ENCODE data around the gene TSPEAR.

Gene TSPEAR

GRCh38 chr21:44644878-44645277 lies 66.5 kb downstream of the TSPEAR start:
- TF ChIP-seq EZH2phosphoT487 (conservative IDR thresholded peaks at IDR 0.05; ENCODE audit: low read length) (no peak), CTCF (IDR thresholded peaks at IDR 0.05; ENCODE audit: insufficient read depth, low read length, poor library complexity, severe bottlenecking) (no peak)

GRCh38 chr21:44643741-44644310 lies 67.5 kb downstream of the TSPEAR start:
- TF ChIP-seq EZH2phosphoT487 (conservative IDR thresholded peaks at IDR 0.05; ENCODE audit: low read length) (no peak), CTCF (IDR thresholded peaks at IDR 0.05; ENCODE audit: insufficient read depth, low read length, poor library complexity, severe bottlenecking) (no peak)
- H2AFZ ChIP-seq (ENCODE audit: low read depth, low read length, severe bottlenecking): no peak overlapping the region
- no peaks in the 10 kb centered on the region for H3K27me3 ChIP-seq (ENCODE audit: low read length)
- no peak overlapping the region for H3K4me3 ChIP-seq (ENCODE audit: insufficient read depth, low read length, poor library complexity, severe bottlenecking)
- H3F3A ChIP-seq (ENCODE audit: insufficient read depth): no peaks in the 10 kb centered on the region
- H3K9me2 ChIP-seq (replicated peaks; ENCODE audit: insufficient read depth, low read length): no peaks in the 10 kb centered on the region
- H3K36me3 ChIP-seq (ENCODE audit: low read length): no peaks in the 10 kb centered on the region
- peaks cover 11% of the 10 kb centered on the region; the same call in 1 of the 2 replicates for H3K9me3 ChIP-seq (ENCODE audit: insufficient read depth, low read length)
- H3K27ac ChIP-seq (ENCODE audit: low read depth, low read length): no peak overlapping the region
- no peaks in the 10 kb centered on the region for H3K79me2 ChIP-seq (ENCODE audit: insufficient read depth, low read length)
- no peak overlapping the region for H3K4me2 ChIP-seq (ENCODE audit: low read depth, low read length, poor library complexity, severe bottlenecking)
- no peaks in the 10 kb centered on the region for H4K20me1 ChIP-seq (ENCODE audit: low read depth, low read length)
- H3K9ac ChIP-seq (ENCODE audit: low read length): no peak overlapping the region

More at GRCh38 chr21:44644878-44645277, 66.5 kb downstream of the TSPEAR start:
- Histone ChIP-seq H4K20me1 (ENCODE audit: low read depth, low read length) (no peaks in the 10 kb centered on the region), H3K4me3 (ENCODE audit: insufficient read depth, low read length, poor library complexity, severe bottlenecking) (no peak overlapping the region), H3K36me3 (ENCODE audit: low read length) (no peaks in the 10 kb centered on the region), H3K9ac (ENCODE audit: low read length) (no peak overlapping the region), H3K27me3 (ENCODE audit: low read length) (no peaks in the 10 kb centered on the region), H3K27ac (ENCODE audit: low read depth, low read length) (no peak overlapping the region), H3K79me2 (ENCODE audit: insufficient read depth, low read length) (no peaks in the 10 kb centered on the region), H3F3A (ENCODE audit: insufficient read depth) (no peaks in the 10 kb centered on the region), H2AFZ (ENCODE audit: low read depth, low read length, severe bottlenecking) (no peak overlapping the region), H3K9me3 (ENCODE audit: insufficient read depth, low read length) (peaks cover 11% of the 10 kb centered on the region; the same call in 1 of the 2 replicates), H3K9me2 (replicated peaks; ENCODE audit: insufficient read depth, low read length) (no peaks in the 10 kb centered on the region), H3K4me2 (ENCODE audit: low read depth, low read length, poor library complexity, severe bottlenecking) (no peak overlapping the region)

DNA sequence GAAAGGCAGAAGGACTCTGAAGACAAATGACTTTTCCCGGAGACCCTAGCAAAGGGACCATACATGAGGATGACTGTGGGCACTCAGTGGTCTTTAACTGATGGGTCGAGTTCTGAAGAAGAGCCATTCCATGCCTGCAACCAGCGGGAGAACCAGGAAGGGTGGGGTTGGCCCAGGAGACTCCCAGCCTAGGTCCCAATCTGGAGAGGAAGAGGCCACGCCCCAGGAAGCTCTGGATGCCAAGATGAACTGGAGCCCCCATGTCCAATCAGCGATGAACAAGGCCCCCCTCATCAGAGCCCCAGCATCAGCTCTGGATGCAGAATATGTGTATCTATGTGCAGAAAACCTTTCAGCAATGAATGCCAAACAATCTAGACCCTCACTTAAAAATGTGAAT lies 70.6 kb downstream of the TSPEAR start:
- Histone ChIP-seq H3K36me3 (ENCODE audit: low read length) (no peaks in the 10 kb centered on the region), H3K4me2 (ENCODE audit: low read depth, low read length, poor library complexity, severe bottlenecking) (no peak overlapping the region), H3K27ac (ENCODE audit: low read depth, low read length) (no peak overlapping the region), H3K79me2 (ENCODE audit: insufficient read depth, low read length) (no peaks in the 10 kb centered on the region), H2AFZ (ENCODE audit: low read depth, low read length, severe bottlenecking) (no peak overlapping the region), H3K9me2 (replicated peaks; ENCODE audit: insufficient read depth, low read length) (no peaks in the 10 kb centered on the region), H3K9ac (ENCODE audit: low read length) (no peak overlapping the region), H3K4me3 (ENCODE audit: insufficient read depth, low read length, poor library complexity, severe bottlenecking) (no peak overlapping the region), H3K9me3 (ENCODE audit: insufficient read depth, low read length) (peaks cover 11% of the 10 kb centered on the region; the same call in 1 of the 2 replicates), H3K27me3 (ENCODE audit: low read length) (no peaks in the 10 kb centered on the region), H4K20me1 (ENCODE audit: low read depth, low read length) (no peaks in the 10 kb centered on the region), H3F3A (ENCODE audit: insufficient read depth) (no peaks in the 10 kb centered on the region)
- TF ChIP-seq EZH2phosphoT487 (conservative IDR thresholded peaks at IDR 0.05; ENCODE audit: low read length): no peak
- TF ChIP-seq CTCF (IDR thresholded peaks at IDR 0.05; ENCODE audit: insufficient read depth, low read length, poor library complexity, severe bottlenecking): no peak

All from SU-DHL-6 (cell line).